ENCODE results near the gene ALDH7A1. TPM values are rescaled to one million over a fixed set of nuclear protein-coding genes. Genes with fewer than 3 reads are reported as not detected.

Gene ALDH7A1
- total and polyA plus RNA-seq, 4 donors, result 25.2 to 43.8 (median 30.4) TPM

DNA sequence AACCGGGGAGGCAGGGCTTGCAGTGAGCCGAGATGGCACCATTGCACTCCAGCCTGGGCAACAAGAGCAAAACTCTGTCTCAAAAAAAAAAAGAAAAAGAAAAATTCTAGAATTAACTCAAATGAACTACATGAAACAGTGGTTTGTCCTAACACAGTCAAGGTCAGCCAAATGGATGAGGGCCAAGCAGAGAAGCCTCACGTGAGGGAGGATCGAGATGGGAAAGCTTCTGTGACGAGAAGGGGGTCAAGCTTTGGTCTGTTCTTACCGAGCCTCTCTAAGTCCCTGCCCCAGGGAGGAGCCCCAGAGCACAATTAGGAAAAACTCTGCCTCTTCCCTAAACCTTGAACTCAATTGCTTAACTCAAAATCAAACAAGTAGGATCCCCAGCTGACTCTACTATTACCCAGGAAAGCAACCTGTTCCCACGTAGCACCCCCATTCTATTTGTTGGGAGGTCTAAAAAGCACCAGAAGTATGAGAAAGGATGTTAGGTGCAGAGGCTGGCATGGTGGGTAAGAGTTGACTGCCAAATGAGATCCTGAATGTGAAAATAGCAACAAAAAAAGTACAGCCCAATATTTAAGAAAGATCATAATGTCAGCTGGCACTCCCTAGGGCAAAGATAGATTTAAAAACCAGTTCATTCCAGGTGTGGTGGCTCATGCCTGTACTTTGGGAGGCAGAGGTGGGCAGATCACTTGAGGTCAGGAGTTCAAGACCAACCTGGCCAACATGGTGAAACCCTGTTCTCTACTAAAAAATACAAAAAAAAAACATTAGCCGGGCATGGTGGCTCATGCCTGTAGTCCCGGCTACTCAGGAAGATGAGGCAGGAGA lies 7.2 kb downstream of the ALDH7A1 start:
- intact Hi-C loops (cut with DNase I), result no loop called here
- DNase-seq (no peak), ATAC-seq (ENCODE audit: low FRiP score) (no peak)
- WGBS, 2 donors, result 85% methylated on average over 9 of the region's 9 CpGs
- H3K9me3 ChIP-seq (ENCODE audit: control insufficient read depth, low read length), result no peaks in the 10 kb centered on the region
- H3K36me3 ChIP-seq (ENCODE audit: control insufficient read depth in 1 of 2, insufficient read depth in 2 of 2, low read length in 1 of 2), result no peaks in the 10 kb centered on the region
- H3K4me3 ChIP-seq (ENCODE audit: low read length in 2 of 2), result no peak overlapping the region
- no peaks in the 10 kb centered on the region for H3K4me1 ChIP-seq (ENCODE audit: control insufficient read depth in 1 of 2, insufficient read depth in 2 of 2, low read length in 2 of 2)
- H3K27me3 ChIP-seq (ENCODE audit: control insufficient read depth in 1 of 2, insufficient read depth in 2 of 2, low read length in 1 of 2), result no peaks in the 10 kb centered on the region
- no peak overlapping the region for H3K27ac ChIP-seq (ENCODE audit: low read depth in 1 of 2, low read length in 2 of 2)

DNA sequence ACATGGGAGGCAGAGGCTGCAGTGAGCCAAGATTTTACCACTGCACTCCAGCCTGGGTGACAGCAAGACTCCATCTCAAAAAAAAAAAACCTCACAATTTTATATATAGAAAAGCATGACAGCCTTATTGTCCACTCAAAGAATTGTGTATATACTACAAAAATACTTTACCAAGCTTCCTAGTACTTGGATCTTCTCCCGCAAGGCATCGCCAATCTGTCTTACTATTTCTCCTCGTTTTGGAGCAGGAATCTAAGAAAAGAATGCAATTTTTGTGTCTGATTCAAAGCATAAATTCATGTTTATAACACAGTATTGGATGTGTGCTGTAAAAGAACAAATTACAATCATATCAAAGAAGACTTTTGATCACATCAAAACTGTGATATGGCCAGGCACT lies 11.3 kb downstream of the ALDH7A1 start:
- H3K4me3 ChIP-seq (ENCODE audit: low read length in 2 of 2), result no peak overlapping the region
- no peaks in the 10 kb centered on the region for H3K27me3 ChIP-seq (ENCODE audit: control insufficient read depth in 1 of 2, insufficient read depth in 2 of 2, low read length in 1 of 2)
- peaks cover 3 to 4% of the 10 kb centered on the region in 2 donors for H3K36me3 ChIP-seq (ENCODE audit: control insufficient read depth in 1 of 2, insufficient read depth in 2 of 2, low read length in 1 of 2)
- H3K4me1 ChIP-seq (ENCODE audit: control insufficient read depth in 1 of 2, insufficient read depth in 2 of 2, low read length in 2 of 2), result no peaks in the 10 kb centered on the region
- ATAC-seq (ENCODE audit: low FRiP score) (no peak), DNase-seq (no peak)
- 90 to 93% methylated on average over 3 of the region's 3 CpGs for WGBS, 2 donors
- intact Hi-C loops (cut with DNase I), result no loop called here
- H3K9me3 ChIP-seq (ENCODE audit: control insufficient read depth, low read length), result no peaks in the 10 kb centered on the region
- no peak overlapping the region for H3K27ac ChIP-seq (ENCODE audit: low read depth in 1 of 2, low read length in 2 of 2)

DNA sequence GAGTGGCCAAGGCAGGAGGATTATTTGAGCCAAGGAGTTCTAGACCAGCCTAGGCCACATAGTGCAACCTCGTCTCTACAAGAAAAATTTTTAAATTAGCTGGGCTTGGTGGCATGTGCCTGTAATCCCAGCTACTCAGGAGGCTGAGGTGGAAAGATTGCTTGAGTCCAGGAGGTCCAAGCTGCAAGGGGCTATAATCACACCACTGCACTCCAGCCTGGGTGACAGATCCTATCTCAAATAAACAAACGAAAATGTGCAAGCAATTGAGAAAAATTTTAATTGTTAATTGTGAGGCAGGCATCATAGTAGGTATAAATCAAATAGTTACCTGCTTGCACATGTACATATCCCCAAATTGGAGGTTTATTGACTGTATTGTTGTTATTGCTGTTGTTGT lies 15.3 kb downstream of the ALDH7A1 start:
- no peak for DNase-seq
- intact Hi-C loops (cut with DNase I), result no loop called here
- Histone ChIP-seq H3K36me3 (ENCODE audit: control insufficient read depth in 1 of 2, insufficient read depth in 2 of 2, low read length in 1 of 2) (peaks cover 3 to 8% of the 10 kb centered on the region in 2 donors), H3K27me3 (ENCODE audit: control insufficient read depth in 1 of 2, insufficient read depth in 2 of 2, low read length in 1 of 2) (no peaks in the 10 kb centered on the region), H3K27ac (ENCODE audit: low read depth in 1 of 2, low read length in 2 of 2) (no peak overlapping the region), H3K4me3 (ENCODE audit: low read length in 2 of 2) (no peak overlapping the region), H3K4me1 (ENCODE audit: control insufficient read depth in 1 of 2, insufficient read depth in 2 of 2, low read length in 2 of 2) (no peaks in the 10 kb centered on the region), H3K9me3 (ENCODE audit: control insufficient read depth, low read length) (no peaks in the 10 kb centered on the region)
- no peak for ATAC-seq (ENCODE audit: low FRiP score)
- WGBS, 2 donors, result 88 to 92% methylated on average over 2 of the region's 2 CpGs

DNA sequence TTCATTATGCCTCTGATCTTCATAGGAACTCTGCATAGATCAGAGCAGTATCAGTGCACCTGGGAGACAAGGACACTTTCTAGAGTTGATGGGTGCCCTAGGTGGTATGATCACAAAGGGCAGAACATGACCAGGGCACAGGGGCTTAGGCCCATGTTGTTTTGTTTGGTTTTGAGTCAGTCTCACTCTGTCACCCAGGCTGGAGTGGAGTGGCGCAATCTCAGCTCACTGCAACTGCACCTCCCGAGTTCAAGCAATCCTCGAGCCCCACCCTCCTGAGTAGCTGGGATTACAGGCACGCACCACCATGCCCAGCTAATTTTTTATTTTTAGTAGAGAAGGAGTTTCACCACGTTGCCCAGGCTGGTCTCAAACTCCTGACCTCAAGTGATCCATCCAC lies 17.6 kb downstream of the ALDH7A1 start:
- WGBS, 2 donors, result 89 to 91% methylated on average over 5 of the region's 5 CpGs
- no peak overlapping the region for H3K4me3 ChIP-seq (ENCODE audit: low read length in 2 of 2)
- intact Hi-C loops (cut with DNase I), result no loop called here
- DNase-seq (no peak), ATAC-seq (ENCODE audit: low FRiP score) (no peak)
- no peaks in the 10 kb centered on the region for H3K27me3 ChIP-seq (ENCODE audit: control insufficient read depth in 1 of 2, insufficient read depth in 2 of 2, low read length in 1 of 2)
- H3K36me3 ChIP-seq (ENCODE audit: control insufficient read depth in 1 of 2, insufficient read depth in 2 of 2, low read length in 1 of 2), result peaks cover 3 to 8% of the 10 kb centered on the region in 2 donors
- H3K9me3 ChIP-seq (ENCODE audit: control insufficient read depth, low read length), result no peaks in the 10 kb centered on the region
- no peak overlapping the region for H3K27ac ChIP-seq (ENCODE audit: low read depth in 1 of 2, low read length in 2 of 2)
- H3K4me1 ChIP-seq (ENCODE audit: control insufficient read depth in 1 of 2, insufficient read depth in 2 of 2, low read length in 2 of 2), result no peaks in the 10 kb centered on the region

DNA sequence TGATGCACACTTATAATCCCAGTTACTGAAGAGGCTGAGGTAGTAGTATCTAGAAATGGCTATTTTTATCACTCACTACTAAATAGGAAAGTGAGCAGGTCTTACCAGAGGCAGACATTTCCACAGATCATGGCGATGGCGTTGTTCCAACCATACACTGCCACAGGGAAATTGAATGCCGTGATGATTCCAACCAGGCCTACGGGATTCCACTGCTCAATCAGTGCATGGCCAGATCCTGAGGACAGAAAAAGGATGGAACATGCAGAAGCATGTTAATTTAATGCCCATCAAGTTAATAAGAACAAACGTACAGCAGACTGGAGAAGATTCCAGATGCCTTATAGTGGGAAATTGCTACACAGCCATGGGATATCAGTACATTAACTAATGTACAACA lies 18.0 kb downstream of the ALDH7A1 start:
- Histone ChIP-seq H3K27me3 (ENCODE audit: control insufficient read depth in 1 of 2, insufficient read depth in 2 of 2, low read length in 1 of 2) (no peaks in the 10 kb centered on the region), H3K9me3 (ENCODE audit: control insufficient read depth, low read length) (no peaks in the 10 kb centered on the region), H3K36me3 (ENCODE audit: control insufficient read depth in 1 of 2, insufficient read depth in 2 of 2, low read length in 1 of 2) (peaks cover 3 to 8% of the 10 kb centered on the region in 2 donors), H3K4me1 (ENCODE audit: control insufficient read depth in 1 of 2, insufficient read depth in 2 of 2, low read length in 2 of 2) (no peaks in the 10 kb centered on the region), H3K4me3 (ENCODE audit: low read length in 2 of 2) (no peak overlapping the region), H3K27ac (ENCODE audit: low read depth in 1 of 2, low read length in 2 of 2) (no peak overlapping the region)
- WGBS, 2 donors, result 87 to 92% methylated on average over 5 of the region's 5 CpGs
- intact Hi-C loops (cut with DNase I), result no loop called here
- no peak for DNase-seq
- no peak for ATAC-seq (ENCODE audit: low FRiP score)

DNA sequence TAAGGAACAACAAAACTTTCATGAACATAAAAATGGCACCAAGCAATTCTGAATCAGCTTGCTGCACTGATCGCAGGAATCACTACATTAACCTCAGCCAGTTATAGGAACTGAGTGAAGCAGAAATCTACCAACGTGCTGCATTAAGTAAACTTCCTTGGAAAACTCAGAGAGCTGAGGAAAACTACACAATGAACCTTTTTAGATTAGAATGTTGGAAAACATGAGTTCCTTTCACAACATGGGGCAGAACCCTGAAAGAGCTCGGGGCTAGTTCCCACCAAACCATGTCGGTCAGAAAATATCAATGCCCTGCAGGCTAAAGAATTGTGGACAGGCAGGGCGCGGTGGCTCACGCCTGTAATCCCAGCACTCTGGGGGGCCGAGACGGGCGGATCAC lies 19.4 kb downstream of the ALDH7A1 start:
- Histone ChIP-seq H3K4me3 (ENCODE audit: low read length in 2 of 2) (no peak overlapping the region), H3K27me3 (ENCODE audit: control insufficient read depth in 1 of 2, insufficient read depth in 2 of 2, low read length in 1 of 2) (no peaks in the 10 kb centered on the region), H3K9me3 (ENCODE audit: control insufficient read depth, low read length) (no peaks in the 10 kb centered on the region), H3K27ac (ENCODE audit: low read depth in 1 of 2, low read length in 2 of 2) (no peak overlapping the region), H3K36me3 (ENCODE audit: control insufficient read depth in 1 of 2, insufficient read depth in 2 of 2, low read length in 1 of 2) (peaks cover 3 to 8% of the 10 kb centered on the region in 2 donors), H3K4me1 (ENCODE audit: control insufficient read depth in 1 of 2, insufficient read depth in 2 of 2, low read length in 2 of 2) (no peaks in the 10 kb centered on the region)
- ATAC-seq (ENCODE audit: low FRiP score) (no peak), DNase-seq (no peak)
- intact Hi-C loops (cut with DNase I), result no loop called here
- WGBS, 2 donors, result 90% methylated on average over 10 of the region's 10 CpGs

DNA sequence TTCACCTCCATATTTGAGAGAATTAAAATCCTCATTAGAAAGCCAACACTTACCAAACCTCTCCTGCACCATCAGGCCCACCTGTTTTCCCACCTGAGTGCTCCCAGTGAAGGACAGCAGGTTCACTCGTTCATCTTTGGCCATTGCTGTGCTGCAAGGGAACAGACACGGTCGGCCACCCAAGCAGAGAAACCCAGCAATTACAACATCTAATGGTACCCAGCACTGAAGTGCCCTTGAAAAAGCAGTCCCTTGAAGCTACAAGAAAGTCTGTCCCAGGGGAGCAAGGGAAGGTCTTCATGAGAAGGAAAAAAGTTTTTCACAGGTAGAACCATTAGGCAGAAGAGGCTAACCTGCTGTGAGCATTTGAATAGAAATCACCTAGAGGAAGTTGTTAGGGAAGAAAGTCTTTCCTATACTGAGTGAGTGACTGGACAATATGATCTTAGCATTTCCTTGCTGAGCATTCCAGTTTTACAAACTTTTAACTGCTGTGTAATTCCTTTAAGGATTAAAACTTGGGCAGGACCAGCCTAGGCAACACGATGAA lies 26.7 kb downstream of the ALDH7A1 start:
- WGBS, 2 donors, result 96 to 97% methylated on average over 4 of the region's 4 CpGs
- H3K4me3 ChIP-seq (ENCODE audit: low read length in 2 of 2), result no peak overlapping the region
- intact Hi-C loops (cut with DNase I), result no loop called here
- DNase-seq, result no peak
- H3K4me1 ChIP-seq (ENCODE audit: control insufficient read depth in 1 of 2, insufficient read depth in 2 of 2, low read length in 2 of 2), result no peaks in the 10 kb centered on the region
- H3K27me3 ChIP-seq (ENCODE audit: control insufficient read depth in 1 of 2, insufficient read depth in 2 of 2, low read length in 1 of 2), result no peaks in the 10 kb centered on the region
- no peak overlapping the region for H3K27ac ChIP-seq (ENCODE audit: low read depth in 1 of 2, low read length in 2 of 2)
- H3K9me3 ChIP-seq (ENCODE audit: control insufficient read depth, low read length), result no peaks in the 10 kb centered on the region
- H3K36me3 ChIP-seq (ENCODE audit: control insufficient read depth in 1 of 2, insufficient read depth in 2 of 2, low read length in 1 of 2), result peaks cover 0 to 4% of the 10 kb centered on the region in 2 donors
- no peak for ATAC-seq (ENCODE audit: low FRiP score)

DNA sequence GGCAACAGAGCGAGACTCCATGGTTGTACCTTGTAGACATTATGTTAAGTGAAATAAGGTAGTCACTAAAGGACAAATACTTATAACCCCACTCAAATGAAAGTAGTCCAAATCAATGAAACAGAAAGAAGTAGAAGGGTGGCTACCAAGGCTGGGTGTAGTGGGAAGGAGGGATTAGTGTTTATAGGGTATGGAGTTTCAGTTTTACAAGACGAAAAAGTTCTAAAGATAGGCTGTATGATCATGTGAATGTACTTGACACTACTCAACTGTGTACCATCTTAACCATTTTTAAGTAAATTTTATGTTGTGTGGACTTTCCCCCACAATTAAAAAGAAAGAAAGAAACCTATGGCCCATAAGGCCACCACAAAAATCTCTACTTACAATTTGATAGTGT lies 32.2 kb downstream of the ALDH7A1 start:
- 94% methylated on average over 2 of the region's 2 CpGs for WGBS, 2 donors
- ATAC-seq (ENCODE audit: low FRiP score), result no peak
- peaks cover 0 to 5% of the 10 kb centered on the region in 2 donors for H3K36me3 ChIP-seq (ENCODE audit: control insufficient read depth in 1 of 2, insufficient read depth in 2 of 2, low read length in 1 of 2)

DNA sequence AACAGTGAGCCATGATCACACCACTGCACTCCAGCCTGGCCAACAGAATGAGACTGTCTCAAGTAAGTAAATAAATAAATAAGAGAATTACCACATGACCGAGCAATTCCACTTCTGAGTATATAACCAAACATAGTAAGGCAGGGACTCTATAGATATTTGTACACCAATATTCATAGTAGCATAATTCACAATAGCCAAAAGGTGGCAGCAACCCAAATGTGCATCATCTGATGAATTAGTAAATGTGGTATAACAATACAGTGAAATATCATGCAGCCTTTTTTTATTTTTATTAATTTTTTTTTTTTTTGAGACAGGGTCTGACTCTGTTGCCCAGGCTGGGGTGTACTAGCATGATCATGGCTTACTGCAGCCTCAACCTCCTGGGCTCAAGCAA lies 33.1 kb downstream of the ALDH7A1 start:
- 70 to 78% methylated on average over 1 of the region's 1 CpG for WGBS, 2 donors
- no peaks in the 10 kb centered on the region for H3K9me3 ChIP-seq (ENCODE audit: control insufficient read depth, low read length)

More for the DNA sequence above, 32.2 kb downstream of the ALDH7A1 start:
- DNase-seq, result no peak
- no peak overlapping the region for H3K27ac ChIP-seq (ENCODE audit: low read depth in 1 of 2, low read length in 2 of 2)
- intact Hi-C loops (cut with DNase I), result no loop called here
- H3K4me3 ChIP-seq (ENCODE audit: low read length in 2 of 2), result no peak overlapping the region
- H3K9me3 ChIP-seq (ENCODE audit: control insufficient read depth, low read length), result no peaks in the 10 kb centered on the region
- no peaks in the 10 kb centered on the region for H3K4me1 ChIP-seq (ENCODE audit: control insufficient read depth in 1 of 2, insufficient read depth in 2 of 2, low read length in 2 of 2)
- H3K27me3 ChIP-seq (ENCODE audit: control insufficient read depth in 1 of 2, insufficient read depth in 2 of 2, low read length in 1 of 2), result no peaks in the 10 kb centered on the region

More for the DNA sequence above, 33.1 kb downstream of the ALDH7A1 start:
- intact Hi-C loops (cut with DNase I), result no loop called here
- Histone ChIP-seq H3K27me3 (ENCODE audit: control insufficient read depth in 1 of 2, insufficient read depth in 2 of 2, low read length in 1 of 2) (no peaks in the 10 kb centered on the region), H3K4me1 (ENCODE audit: control insufficient read depth in 1 of 2, insufficient read depth in 2 of 2, low read length in 2 of 2) (no peaks in the 10 kb centered on the region), H3K27ac (ENCODE audit: low read depth in 1 of 2, low read length in 2 of 2) (no peak overlapping the region), H3K36me3 (ENCODE audit: control insufficient read depth in 1 of 2, insufficient read depth in 2 of 2, low read length in 1 of 2) (peaks cover 0 to 5% of the 10 kb centered on the region in 2 donors), H3K4me3 (ENCODE audit: low read length in 2 of 2) (no peak overlapping the region)
- DNase-seq (no peak), ATAC-seq (ENCODE audit: low FRiP score) (no peak)

Measured in aorta (tissue), 5 donors.